Tibial nerve (tissue), 4 donors: ENCODE data around the gene ACTR5. TPM values are rescaled to one million over a fixed set of nuclear protein-coding genes. Genes with fewer than 3 reads are reported as not detected.

Experiments used
- DNase-seq, 2 donors: peaks; one replicate each; pipeline ENCODE4 v3.0.0-alpha.2; 2019; ENCODE audit warnings: low spot score in 2 of 2
- H3K27ac ChIP-seq, 4 donors: fragments of 200-600 bp; sonication (generic) in 3 of 4; one replicate each; pipeline ENCODE4 v1.5.1; 2017 to 2019; ENCODE audit warnings: mild to moderate bottlenecking in 1 of 4
- H3K27me3 ChIP-seq, 2 donors: fragments of 200-600 bp; sonication (generic) in 1 of 2; one replicate each; pipeline versions ENCODE4 v1.5.1 to v1.6.0; 2017 to 2019
- H3K36me3 ChIP-seq, 3 donors: fragments of 200-600 bp; sonication (generic); one replicate each; pipeline ENCODE4 v1.5.1; 2018 to 2019
- H3K4me1 ChIP-seq, 4 donors: fragments of 200-600 bp; sonication (generic) in 3 of 4; one replicate each; pipeline ENCODE4 v1.5.1; 2017 to 2019
- H3K4me3 ChIP-seq, 4 donors: fragments of 200-600 bp; sonication (generic) in 3 of 4; one replicate each; pipeline ENCODE4 v1.5.1; 2017 to 2019; ENCODE audit warnings: mild to moderate bottlenecking in 1 of 4, moderate library complexity in 1 of 4
- H3K9me3 ChIP-seq, 4 donors: fragments of 200-600 bp; sonication (generic) in 3 of 4; one replicate each; pipeline ENCODE4 v1.5.1; 2017 to 2019
- EP300 ChIP-seq, 2 donors: sonication (generic); formaldehyde crosslinking; IDR thresholded peaks; one replicate each; pipeline ENCODE4 v1.6.1; 2017; ENCODE audit warnings: antibody characterized with exemption in 2 of 2, mild to moderate bottlenecking in 1 of 2
- POLR2A ChIP-seq, 2 donors: fragments of 450-650 bp; IDR thresholded peaks; one replicate each; pipeline ENCODE4 v1.6.1; 2017; ENCODE audit warnings: antibody characterized with exemption in 2 of 2, mild to moderate bottlenecking in 2 of 2, moderate library complexity in 2 of 2
- WGBS, 2 donors: methylation state at CpG; one replicate each; pipeline ENCODE4 v1.1.5; 2018; 5-methylcytosine and 5-hydroxymethylcytosine counted together
- total RNA-seq, 4 donors: library from RNA; depleted of rRNA; stranded (reverse); fragments of >200 nt; gene quantifications; one replicate each; pipeline ENCODE4 v1.1.0, GENCODE V29; 2016
- TF ChIP-seq, protein P1 (sequence below), 5 experiments: fragments of 200-600 bp in 3 of 5; fragments of 450-650 bp in 2 of 5; sonication (generic) in 3 of 5; IDR thresholded peaks; one replicate each; pipeline ENCODE4 v1.5.1; 2016 to 2019; ENCODE audit warnings: antibody characterized with exemption in 5 of 5, mild to moderate bottlenecking in 3 of 5, moderate library complexity in 2 of 5

The ACTR5 gene
- total RNA-seq, 4 donors from 2014 or later = 14.7 to 19.0 (median 18.6) TPM

DNA sequence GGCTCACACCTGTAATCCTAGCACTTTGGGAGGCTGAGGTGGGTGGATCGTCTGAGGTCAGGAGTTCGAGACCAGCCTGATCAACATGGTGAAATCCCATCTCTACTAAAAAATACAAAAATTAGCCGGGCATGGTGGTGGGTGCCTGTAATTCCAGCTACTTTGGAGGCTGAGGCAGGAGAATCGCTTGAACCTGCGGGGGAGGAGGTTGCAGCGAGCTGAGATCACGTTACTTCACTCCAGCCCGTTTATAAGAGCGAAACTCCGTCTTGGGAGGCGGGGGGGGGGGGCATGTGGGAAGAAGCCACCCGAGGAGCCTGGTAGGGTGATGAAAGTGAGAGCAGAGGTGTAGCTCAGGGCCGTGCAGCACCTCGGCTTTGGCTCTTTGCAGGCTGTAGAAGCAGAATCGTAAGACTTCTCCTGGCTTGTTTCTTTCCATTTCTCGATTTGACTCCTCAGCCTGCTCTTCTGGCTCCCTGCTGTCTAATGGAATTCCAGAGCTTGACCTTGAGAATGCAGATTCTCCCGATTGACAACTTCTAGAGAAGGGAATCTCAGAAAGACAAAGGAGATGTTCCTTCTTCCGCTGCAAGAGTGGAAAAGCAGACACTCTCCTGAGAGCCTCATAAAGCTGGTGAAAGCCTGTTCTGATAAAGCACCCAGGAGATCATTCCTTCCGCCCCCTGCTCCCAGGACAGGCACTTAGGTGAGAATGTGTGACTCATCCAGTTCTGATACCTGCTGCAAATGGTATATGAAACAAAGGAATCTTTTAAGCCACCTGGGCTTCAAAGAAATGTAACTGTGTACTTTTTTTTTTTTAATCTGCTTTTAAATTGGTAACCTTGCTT is 31.2 kb downstream of the ACTR5 start:
- no peak overlapping the region for H3K4me3 ChIP-seq
- TF ChIP-seq, protein P1, sequence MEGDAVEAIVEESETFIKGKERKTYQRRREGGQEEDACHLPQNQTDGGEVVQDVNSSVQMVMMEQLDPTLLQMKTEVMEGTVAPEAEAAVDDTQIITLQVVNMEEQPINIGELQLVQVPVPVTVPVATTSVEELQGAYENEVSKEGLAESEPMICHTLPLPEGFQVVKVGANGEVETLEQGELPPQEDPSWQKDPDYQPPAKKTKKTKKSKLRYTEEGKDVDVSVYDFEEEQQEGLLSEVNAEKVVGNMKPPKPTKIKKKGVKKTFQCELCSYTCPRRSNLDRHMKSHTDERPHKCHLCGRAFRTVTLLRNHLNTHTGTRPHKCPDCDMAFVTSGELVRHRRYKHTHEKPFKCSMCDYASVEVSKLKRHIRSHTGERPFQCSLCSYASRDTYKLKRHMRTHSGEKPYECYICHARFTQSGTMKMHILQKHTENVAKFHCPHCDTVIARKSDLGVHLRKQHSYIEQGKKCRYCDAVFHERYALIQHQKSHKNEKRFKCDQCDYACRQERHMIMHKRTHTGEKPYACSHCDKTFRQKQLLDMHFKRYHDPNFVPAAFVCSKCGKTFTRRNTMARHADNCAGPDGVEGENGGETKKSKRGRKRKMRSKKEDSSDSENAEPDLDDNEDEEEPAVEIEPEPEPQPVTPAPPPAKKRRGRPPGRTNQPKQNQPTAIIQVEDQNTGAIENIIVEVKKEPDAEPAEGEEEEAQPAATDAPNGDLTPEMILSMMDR (IDR thresholded peaks at IDR 0.05) = no peak
- no peak for TF ChIP-seq EP300 (IDR thresholded peaks at IDR 0.05)
- no peak for TF ChIP-seq POLR2A (IDR thresholded peaks at IDR 0.05)
- DNase-seq = no peak
- no peaks in the 10 kb centered on the region for H3K9me3 ChIP-seq
- H3K27me3 ChIP-seq = no peaks in the 10 kb centered on the region
- H3K27ac ChIP-seq = no peak overlapping the region
- H3K36me3 ChIP-seq = peaks cover 0 to 28% (median 0%) of the 10 kb centered on the region in 3 donors
- H3K4me1 ChIP-seq = no peaks in the 10 kb centered on the region
- 43 to 48% methylated on average over 19 of the region's 19 CpGs for WGBS, 2 donors

DNA sequence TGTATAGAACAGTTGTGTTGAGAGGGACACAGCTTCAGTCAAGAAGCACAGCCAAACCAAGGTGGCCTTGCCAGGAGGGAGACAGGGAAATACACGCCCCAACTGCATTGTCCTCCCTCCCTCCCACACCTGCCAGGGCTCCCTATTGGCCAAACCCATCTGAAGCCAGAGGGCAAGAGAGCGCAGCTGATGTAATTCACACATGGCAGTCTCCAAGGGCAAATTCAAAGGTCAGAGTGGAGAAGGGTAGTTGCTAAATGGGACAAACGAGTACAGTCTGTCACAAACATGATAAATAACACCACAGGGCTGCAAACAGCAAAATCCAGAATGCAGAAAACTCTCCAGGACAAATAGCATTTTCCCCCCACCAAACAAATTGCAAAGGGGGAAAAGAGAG is 34.0 kb downstream of the ACTR5 start:
- WGBS, 2 donors = 59 to 71% methylated on average over 3 of the region's 3 CpGs
- no peak for DNase-seq
- TF ChIP-seq, protein P1 (IDR thresholded peaks at IDR 0.05) = no peak
- TF ChIP-seq EP300 (IDR thresholded peaks at IDR 0.05) = no peak

GRCh38 chr20:38787870-38788269 is 39.6 kb downstream of the ACTR5 start:
- WGBS, 2 donors = 79 to 85% methylated on average over 7 of the region's 7 CpGs
- TF ChIP-seq, protein P1 (IDR thresholded peaks at IDR 0.05) = no peak
- TF ChIP-seq POLR2A (IDR thresholded peaks at IDR 0.05) (no peak), EP300 (IDR thresholded peaks at IDR 0.05) (no peak)

More for the DNA sequence above, 34.0 kb downstream of the ACTR5 start:
- Histone ChIP-seq H3K36me3 (peaks cover 0 to 1% (median 0%) of the 10 kb centered on the region in 3 donors), H3K4me3 (no peak overlapping the region), H3K27ac (no peak overlapping the region), H3K4me1 (no peaks in the 10 kb centered on the region), H3K27me3 (no peaks in the 10 kb centered on the region), H3K9me3 (no peaks in the 10 kb centered on the region)

GRCh38 chr20:38789503-38790199 is 41.4 kb downstream of the ACTR5 start:
- Histone ChIP-seq H3K4me1 (no peaks in the 10 kb centered on the region), H3K4me3 (no peak overlapping the region), H3K27me3 (no peaks in the 10 kb centered on the region), H3K27ac (no peak overlapping the region), H3K36me3 (peaks cover 0 to 7% (median 0%) of the 10 kb centered on the region in 3 donors), H3K9me3 (peaks cover 0 to 12% (median 0%) of the 10 kb centered on the region in 4 donors)
- 79 to 80% methylated on average over 7 of the region's 7 CpGs for WGBS, 2 donors
- no peak for DNase-seq
- TF ChIP-seq, protein P1 (IDR thresholded peaks at IDR 0.05) = no peak
- TF ChIP-seq EP300 (IDR thresholded peaks at IDR 0.05) (no peak), POLR2A (IDR thresholded peaks at IDR 0.05) (no peak)

More at GRCh38 chr20:38787870-38788269, 39.6 kb downstream of the ACTR5 start:
- H3K9me3 ChIP-seq = peaks cover 0 to 12% (median 0%) of the 10 kb centered on the region in 4 donors
- H3K27me3 ChIP-seq = no peaks in the 10 kb centered on the region
- H3K4me1 ChIP-seq = no peaks in the 10 kb centered on the region
- no peak for DNase-seq
- no peak overlapping the region for H3K4me3 ChIP-seq
- H3K27ac ChIP-seq = no peak overlapping the region
- H3K36me3 ChIP-seq = peaks cover 0 to 7% (median 0%) of the 10 kb centered on the region in 3 donors
